Esophagus squamous epithelium (tissue), 4 donors: ENCODE measurements around the gene CIT.

Source experiments
- CTCF ChIP-seq, 6 experiments: fragments of 450-650 bp in 4 of 6; fragments of 200-600 bp in 2 of 6; sonication (generic) in 2 of 6; IDR thresholded peaks; one replicate each; pipeline ENCODE4 v1.5.1; 2016 to 2019; ENCODE audit warnings: antibody characterized with exemption in 6 of 6, mild to moderate bottlenecking in 4 of 6, moderate library complexity in 4 of 6
- POLR2A ChIP-seq, 4 donors: fragments of 450-650 bp; IDR thresholded peaks; one replicate each; pipeline ENCODE4 v1.6.1; 2017; ENCODE audit warnings: antibody characterized with exemption in 4 of 4, mild to moderate bottlenecking in 4 of 4, moderate library complexity in 3 of 4

DNA sequence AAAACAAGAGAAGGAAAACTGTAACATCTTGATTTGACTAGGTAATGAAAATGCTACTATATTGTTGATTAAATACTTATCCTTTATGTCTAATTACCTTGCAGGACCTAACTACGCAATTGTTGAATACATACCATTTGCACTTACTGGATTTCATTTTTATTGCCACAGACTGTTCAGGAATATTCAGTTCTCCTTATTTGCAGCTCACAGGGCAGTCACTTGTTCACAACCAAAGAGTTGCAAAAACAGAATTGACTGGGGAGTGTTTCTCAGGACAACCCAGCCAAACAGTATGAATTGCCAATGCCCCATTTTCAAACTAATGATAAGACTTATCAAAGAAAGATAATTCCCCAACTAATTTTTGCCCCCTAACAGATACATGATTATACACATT lies 49.4 kb downstream of the CIT start:
- TF ChIP-seq CTCF (IDR thresholded peaks at IDR 0.05) (no peak), POLR2A (IDR thresholded peaks at IDR 0.05) (no peak)
